ENCODE data around the gene CMTM3. TPM values are rescaled to one million over a fixed set of nuclear protein-coding genes. Genes with fewer than 3 reads are reported as not detected.

The CMTM3 gene
- polyA plus RNA-seq, 1 of the 3 experiments (the other 2 are of a cell fraction): 69.4 TPM

DNA sequence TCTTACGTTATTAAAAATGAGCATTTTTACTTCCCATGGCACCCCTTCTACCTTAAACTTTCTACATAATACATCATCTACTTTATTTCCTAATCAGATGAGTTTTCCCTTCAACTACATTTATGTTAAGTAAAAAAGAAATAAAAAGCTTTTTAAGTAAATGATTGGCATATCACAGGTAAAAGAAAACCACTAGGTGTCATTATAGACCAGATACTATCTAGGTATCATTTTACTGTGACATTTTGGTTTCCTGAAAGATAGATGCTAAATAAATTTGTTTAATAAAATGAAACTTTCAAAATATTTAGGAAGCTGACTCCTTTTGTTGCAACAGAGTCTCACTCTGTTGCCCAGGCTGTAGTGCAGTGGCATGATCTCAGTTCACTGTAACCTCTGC is 42.1 kb upstream of the CMTM3 start:
- POLR2A ChIA-PET: interaction anchor here (1.1 kb wide), 1 partner anchor 41 kb away, joined by 3 read pairs; no protein-coding TSS in a partner anchor
- no peak for TF ChIP-seq FOSL2 (IDR thresholded peaks at IDR 0.05; ENCODE audit: borderline replicate concordance, low read depth)
- TF ChIP-seq, protein P1, sequence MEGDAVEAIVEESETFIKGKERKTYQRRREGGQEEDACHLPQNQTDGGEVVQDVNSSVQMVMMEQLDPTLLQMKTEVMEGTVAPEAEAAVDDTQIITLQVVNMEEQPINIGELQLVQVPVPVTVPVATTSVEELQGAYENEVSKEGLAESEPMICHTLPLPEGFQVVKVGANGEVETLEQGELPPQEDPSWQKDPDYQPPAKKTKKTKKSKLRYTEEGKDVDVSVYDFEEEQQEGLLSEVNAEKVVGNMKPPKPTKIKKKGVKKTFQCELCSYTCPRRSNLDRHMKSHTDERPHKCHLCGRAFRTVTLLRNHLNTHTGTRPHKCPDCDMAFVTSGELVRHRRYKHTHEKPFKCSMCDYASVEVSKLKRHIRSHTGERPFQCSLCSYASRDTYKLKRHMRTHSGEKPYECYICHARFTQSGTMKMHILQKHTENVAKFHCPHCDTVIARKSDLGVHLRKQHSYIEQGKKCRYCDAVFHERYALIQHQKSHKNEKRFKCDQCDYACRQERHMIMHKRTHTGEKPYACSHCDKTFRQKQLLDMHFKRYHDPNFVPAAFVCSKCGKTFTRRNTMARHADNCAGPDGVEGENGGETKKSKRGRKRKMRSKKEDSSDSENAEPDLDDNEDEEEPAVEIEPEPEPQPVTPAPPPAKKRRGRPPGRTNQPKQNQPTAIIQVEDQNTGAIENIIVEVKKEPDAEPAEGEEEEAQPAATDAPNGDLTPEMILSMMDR (IDR thresholded peaks at IDR 0.05): peak; percentile 23
- 95% methylated on average over 1 of the region's 1 CpG for WGBS (ENCODE audit: low lambda C conversion rate)

DNA sequence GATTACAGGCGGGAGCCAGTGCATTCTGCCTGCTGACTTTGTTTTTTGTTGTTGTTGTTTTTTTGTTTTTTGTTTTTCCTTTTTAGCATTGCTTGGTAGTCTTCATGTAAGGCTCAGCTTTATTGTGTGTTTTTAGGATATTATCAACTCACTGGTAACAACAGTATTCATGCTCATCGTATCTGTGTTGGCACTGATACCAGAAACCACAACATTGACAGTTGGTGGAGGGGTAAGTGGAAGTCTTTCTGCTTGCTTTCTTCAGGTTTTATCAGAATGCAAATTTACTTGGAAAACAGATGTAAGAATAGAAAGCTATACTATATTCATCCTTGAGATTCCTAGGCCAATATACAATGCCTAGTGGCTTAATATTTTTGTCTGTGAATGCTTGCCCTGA is 41.5 kb upstream of the CMTM3 start:
- 89% methylated on average over 2 of the region's 2 CpGs for WGBS (ENCODE audit: low lambda C conversion rate)
- no peaks in the 10 kb centered on the region for H3K9me2 ChIP-seq
- no peaks in the 10 kb centered on the region for H3K27me3 ChIP-seq (ENCODE audit: insufficient read depth)
- no peak for DNase-seq
- ChIA-PET CTCF (interaction anchor here (0.7 to 2.5 kb wide), 9 partner anchors 11 to 305 kb away, joined by 3 to 11 read pairs (median 4); partner anchors contain the start of gene CKLF), POLR2A (interaction anchor here (1.1 kb wide), 1 partner anchor 41 kb away, joined by 3 read pairs; no protein-coding TSS in a partner anchor)
- 0 out of 4 replicates have a peak, but pooled peaks cover 0 to 3% of the 10 kb centered on the region in 2 experiments for H3K4me1 ChIP-seq (ENCODE audit: control insufficient read depth in 1 of 2, insufficient read depth in 2 of 2, low read depth in 1 of 2, low read length in 1 of 2)
- 0 out of 2 replicates have a peak overlapping the region, but pooled peaks have one; percentile 9 for H3K4me2 ChIP-seq
- peaks cover 31% of the 10 kb centered on the region; the same call in 1 of the 2 replicates for H3K79me2 ChIP-seq (ENCODE audit: insufficient read depth)
- peaks cover 61 to 69% of the 10 kb centered on the region in 2 experiments for H3K36me3 ChIP-seq (replicated peaks in 1 of 2; ENCODE audit: control insufficient read depth in 1 of 2, insufficient read depth in 2 of 2, low read length in 1 of 2)
- H3K9me3 ChIP-seq: no peaks in the 10 kb centered on the region
- no peak for TF ChIP-seq FOSL2 (IDR thresholded peaks at IDR 0.05; ENCODE audit: borderline replicate concordance, low read depth)
- TF ChIP-seq SIN3A (IDR thresholded peaks at IDR 0.05; ENCODE audit: borderline replicate concordance, low read depth, low read length): no peak
- TF ChIP-seq, protein P2, sequence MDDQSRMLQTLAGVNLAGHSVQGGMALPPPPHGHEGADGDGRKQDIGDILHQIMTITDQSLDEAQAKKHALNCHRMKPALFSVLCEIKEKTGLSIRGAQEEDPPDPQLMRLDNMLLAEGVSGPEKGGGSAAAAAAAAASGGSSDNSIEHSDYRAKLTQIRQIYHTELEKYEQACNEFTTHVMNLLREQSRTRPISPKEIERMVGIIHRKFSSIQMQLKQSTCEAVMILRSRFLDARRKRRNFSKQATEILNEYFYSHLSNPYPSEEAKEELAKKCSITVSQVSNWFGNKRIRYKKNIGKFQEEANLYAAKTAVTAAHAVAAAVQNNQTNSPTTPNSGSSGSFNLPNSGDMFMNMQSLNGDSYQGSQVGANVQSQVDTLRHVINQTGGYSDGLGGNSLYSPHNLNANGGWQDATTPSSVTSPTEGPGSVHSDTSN (IDR thresholded peaks at IDR 0.05): no peak
- no peak for TF ChIP-seq EZH2phosphoT487 (IDR thresholded peaks at IDR 0.05; ENCODE audit: borderline replicate concordance, low read depth)
- TF ChIP-seq RXRA (IDR thresholded peaks at IDR 0.05; ENCODE audit: borderline replicate concordance, low read depth): no peak
- no peak for TF ChIP-seq TEAD4 (IDR thresholded peaks at IDR 0.05; ENCODE audit: borderline replicate concordance, insufficient read depth)
- TF ChIP-seq TCF12 (IDR thresholded peaks at IDR 0.05): no peak
- TF ChIP-seq JUND (IDR thresholded peaks at IDR 0.05): no peak
- no peaks in the 10 kb centered on the region for H4K20me1 ChIP-seq (ENCODE audit: insufficient read depth)
- H3K27ac ChIP-seq (ENCODE audit: low read depth in 2 of 2, low read length in 1 of 2): peak overlapping the region in 1 of 2 experiments; percentile 60; a peak in 1 of 4 replicates
- no peak overlapping the region for H3K9ac ChIP-seq
- H3K4me3 ChIP-seq (ENCODE audit: low read depth in 2 of 2, low read length in 1 of 2): no peak overlapping the region
- peaks cover 34% of the 10 kb centered on the region for H3F3A ChIP-seq (replicated peaks; ENCODE audit: insufficient read depth)
- no peak overlapping the region for H2AFZ ChIP-seq (ENCODE audit: low read depth)

More for the DNA sequence above, 42.1 kb upstream of the CMTM3 start:
- Histone ChIP-seq H3K9me2 (no peaks in the 10 kb centered on the region), H3K79me2 (ENCODE audit: insufficient read depth) (peaks cover 36% of the 10 kb centered on the region; the same call in 1 of the 2 replicates), H3K4me1 (ENCODE audit: control insufficient read depth in 1 of 2, insufficient read depth in 2 of 2, low read depth in 1 of 2, low read length in 1 of 2) (0 out of 4 replicates have a peak, but pooled peaks cover 0 to 3% of the 10 kb centered on the region in 2 experiments), H3K9me3 (no peaks in the 10 kb centered on the region), H3F3A (replicated peaks; ENCODE audit: insufficient read depth) (peaks cover 29% of the 10 kb centered on the region), H3K4me2 (no peak overlapping the region), H4K20me1 (ENCODE audit: insufficient read depth) (no peaks in the 10 kb centered on the region), H3K4me3 (ENCODE audit: low read depth in 2 of 2, low read length in 1 of 2) (no peak overlapping the region), H3K27me3 (ENCODE audit: insufficient read depth) (no peaks in the 10 kb centered on the region), H3K27ac (ENCODE audit: low read depth in 2 of 2, low read length in 1 of 2) (peak overlapping the region in 1 of 2 experiments; percentile 60; a peak in 1 of 4 replicates), H2AFZ (ENCODE audit: low read depth) (no peak overlapping the region), H3K9ac (no peak overlapping the region), H3K36me3 (replicated peaks in 1 of 2; ENCODE audit: control insufficient read depth in 1 of 2, insufficient read depth in 2 of 2, low read length in 1 of 2) (peaks cover 58 to 68% of the 10 kb centered on the region in 2 experiments)
- CTCF ChIA-PET: interaction anchor here (0.7 to 2.5 kb wide), 10 partner anchors 11 to 305 kb away, joined by 3 to 11 read pairs (median 4); partner anchors contain the start of gene CKLF
- DNase-seq: no peak

Data from SK-N-SH (cell line).